ENCODE measurements around the gene CYLD. TPM values are rescaled to one million over a fixed set of nuclear protein-coding genes. Genes with fewer than 3 reads are reported as not detected.

The CYLD gene
- total RNA-seq, 1 experiment from 2014 or later = 11.9 TPM

DNA sequence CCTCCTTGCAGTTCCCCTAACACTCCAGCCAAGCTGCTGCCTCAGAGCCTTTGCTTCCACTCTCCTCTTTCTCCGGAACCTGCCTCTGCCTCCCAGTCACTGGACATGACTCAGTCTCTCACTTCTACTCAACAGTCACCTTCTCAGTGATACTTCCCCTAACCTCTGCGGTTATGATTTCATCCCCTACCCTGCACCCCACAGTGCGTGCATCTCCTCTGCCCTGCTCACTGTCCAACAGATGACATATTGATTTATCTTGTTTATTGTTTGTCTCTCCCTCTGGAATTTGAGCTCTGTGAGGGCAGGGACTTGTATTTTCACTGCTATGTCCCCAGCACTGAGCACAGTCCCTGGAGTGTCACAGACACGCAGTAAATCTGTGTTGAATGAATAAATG is 100.7 kb downstream of the CYLD start:
- ChIA-PET RAD21 (ENCODE audit: low non-redundant PET in 1 of 2, low total read pairs in 2 of 2, uncharacterized antibody in 2 of 2, unreplicated experiment in 2 of 2) (no interaction called here), POLR2A (no interaction called here), CTCF (no interaction called here)
- no peaks in the 10 kb centered on the region for H3K9me3 ChIP-seq (ENCODE audit: control insufficient read depth in 1 of 2, insufficient read depth in 1 of 2, low read depth in 1 of 2, low read length in 2 of 2)
- no peak overlapping the region for H3K4me3 ChIP-seq (replicated peaks in 1 of 2; ENCODE audit: low read depth in 1 of 2, low read length in 2 of 2)
- H2AFZ ChIP-seq (ENCODE audit: low read depth, low read length, poor library complexity, severe bottlenecking) = no peak overlapping the region
- H3K4me1 ChIP-seq (ENCODE audit: control insufficient read depth in 1 of 2, insufficient read depth in 2 of 2, low read length in 2 of 2) = no peaks in the 10 kb centered on the region
- TF ChIP-seq CEBPB (IDR thresholded peaks at IDR 0.05; ENCODE audit: low read depth) (no peak), CBX3 (IDR thresholded peaks at IDR 0.05; ENCODE audit: low read depth) (no peak), EZH2 (IDR thresholded peaks at IDR 0.05) (no peak), SIN3A (IDR thresholded peaks at IDR 0.05; ENCODE audit: low read depth) (no peak), YY1 (IDR thresholded peaks at IDR 0.05; ENCODE audit: extremely low read depth, insufficient replicate concordance, low read depth, low read length) (no peak), TCF7L2 (IDR thresholded peaks at IDR 0.05; ENCODE audit: borderline replicate concordance, extremely low read depth, insufficient read depth, insufficient read length) (no peak), EZH2phosphoT487 (IDR thresholded peaks at IDR 0.05; ENCODE audit: borderline replicate concordance) (no peak), ZFX (IDR thresholded peaks at IDR 0.05) (no peak), JUND (IDR thresholded peaks at IDR 0.05) (no peak), EGR1 (IDR thresholded peaks at IDR 0.05; ENCODE audit: low read depth) (no peak), RAD21 (IDR thresholded peaks at IDR 0.05; ENCODE audit: low read depth) (no peak), SP1 (IDR thresholded peaks at IDR 0.05; ENCODE audit: low read depth) (no peak)
- TF ChIP-seq, protein P1, sequence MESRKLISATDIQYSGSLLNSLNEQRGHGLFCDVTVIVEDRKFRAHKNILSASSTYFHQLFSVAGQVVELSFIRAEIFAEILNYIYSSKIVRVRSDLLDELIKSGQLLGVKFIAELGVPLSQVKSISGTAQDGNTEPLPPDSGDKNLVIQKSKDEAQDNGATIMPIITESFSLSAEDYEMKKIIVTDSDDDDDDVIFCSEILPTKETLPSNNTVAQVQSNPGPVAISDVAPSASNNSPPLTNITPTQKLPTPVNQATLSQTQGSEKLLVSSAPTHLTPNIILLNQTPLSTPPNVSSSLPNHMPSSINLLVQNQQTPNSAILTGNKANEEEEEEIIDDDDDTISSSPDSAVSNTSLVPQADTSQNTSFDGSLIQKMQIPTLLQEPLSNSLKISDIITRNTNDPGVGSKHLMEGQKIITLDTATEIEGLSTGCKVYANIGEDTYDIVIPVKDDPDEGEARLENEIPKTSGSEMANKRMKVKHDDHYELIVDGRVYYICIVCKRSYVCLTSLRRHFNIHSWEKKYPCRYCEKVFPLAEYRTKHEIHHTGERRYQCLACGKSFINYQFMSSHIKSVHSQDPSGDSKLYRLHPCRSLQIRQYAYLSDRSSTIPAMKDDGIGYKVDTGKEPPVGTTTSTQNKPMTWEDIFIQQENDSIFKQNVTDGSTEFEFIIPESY (IDR thresholded peaks at IDR 0.05; ENCODE audit: extremely low read depth, insufficient replicate concordance, low read length) = no peak
- TF ChIP-seq, protein P2, sequence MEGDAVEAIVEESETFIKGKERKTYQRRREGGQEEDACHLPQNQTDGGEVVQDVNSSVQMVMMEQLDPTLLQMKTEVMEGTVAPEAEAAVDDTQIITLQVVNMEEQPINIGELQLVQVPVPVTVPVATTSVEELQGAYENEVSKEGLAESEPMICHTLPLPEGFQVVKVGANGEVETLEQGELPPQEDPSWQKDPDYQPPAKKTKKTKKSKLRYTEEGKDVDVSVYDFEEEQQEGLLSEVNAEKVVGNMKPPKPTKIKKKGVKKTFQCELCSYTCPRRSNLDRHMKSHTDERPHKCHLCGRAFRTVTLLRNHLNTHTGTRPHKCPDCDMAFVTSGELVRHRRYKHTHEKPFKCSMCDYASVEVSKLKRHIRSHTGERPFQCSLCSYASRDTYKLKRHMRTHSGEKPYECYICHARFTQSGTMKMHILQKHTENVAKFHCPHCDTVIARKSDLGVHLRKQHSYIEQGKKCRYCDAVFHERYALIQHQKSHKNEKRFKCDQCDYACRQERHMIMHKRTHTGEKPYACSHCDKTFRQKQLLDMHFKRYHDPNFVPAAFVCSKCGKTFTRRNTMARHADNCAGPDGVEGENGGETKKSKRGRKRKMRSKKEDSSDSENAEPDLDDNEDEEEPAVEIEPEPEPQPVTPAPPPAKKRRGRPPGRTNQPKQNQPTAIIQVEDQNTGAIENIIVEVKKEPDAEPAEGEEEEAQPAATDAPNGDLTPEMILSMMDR (IDR thresholded peaks at IDR 0.05 in 2 of 3, conservative IDR thresholded peaks at IDR 0.05 in 1 of 3; ENCODE audit: borderline replicate concordance in 1 of 3, insufficient read depth in 1 of 3, low read depth in 2 of 3, low read length in 2 of 3) = no peak
- TF ChIP-seq, protein P3, sequence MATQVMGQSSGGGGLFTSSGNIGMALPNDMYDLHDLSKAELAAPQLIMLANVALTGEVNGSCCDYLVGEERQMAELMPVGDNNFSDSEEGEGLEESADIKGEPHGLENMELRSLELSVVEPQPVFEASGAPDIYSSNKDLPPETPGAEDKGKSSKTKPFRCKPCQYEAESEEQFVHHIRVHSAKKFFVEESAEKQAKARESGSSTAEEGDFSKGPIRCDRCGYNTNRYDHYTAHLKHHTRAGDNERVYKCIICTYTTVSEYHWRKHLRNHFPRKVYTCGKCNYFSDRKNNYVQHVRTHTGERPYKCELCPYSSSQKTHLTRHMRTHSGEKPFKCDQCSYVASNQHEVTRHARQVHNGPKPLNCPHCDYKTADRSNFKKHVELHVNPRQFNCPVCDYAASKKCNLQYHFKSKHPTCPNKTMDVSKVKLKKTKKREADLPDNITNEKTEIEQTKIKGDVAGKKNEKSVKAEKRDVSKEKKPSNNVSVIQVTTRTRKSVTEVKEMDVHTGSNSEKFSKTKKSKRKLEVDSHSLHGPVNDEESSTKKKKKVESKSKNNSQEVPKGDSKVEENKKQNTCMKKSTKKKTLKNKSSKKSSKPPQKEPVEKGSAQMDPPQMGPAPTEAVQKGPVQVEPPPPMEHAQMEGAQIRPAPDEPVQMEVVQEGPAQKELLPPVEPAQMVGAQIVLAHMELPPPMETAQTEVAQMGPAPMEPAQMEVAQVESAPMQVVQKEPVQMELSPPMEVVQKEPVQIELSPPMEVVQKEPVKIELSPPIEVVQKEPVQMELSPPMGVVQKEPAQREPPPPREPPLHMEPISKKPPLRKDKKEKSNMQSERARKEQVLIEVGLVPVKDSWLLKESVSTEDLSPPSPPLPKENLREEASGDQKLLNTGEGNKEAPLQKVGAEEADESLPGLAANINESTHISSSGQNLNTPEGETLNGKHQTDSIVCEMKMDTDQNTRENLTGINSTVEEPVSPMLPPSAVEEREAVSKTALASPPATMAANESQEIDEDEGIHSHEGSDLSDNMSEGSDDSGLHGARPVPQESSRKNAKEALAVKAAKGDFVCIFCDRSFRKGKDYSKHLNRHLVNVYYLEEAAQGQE (IDR thresholded peaks at IDR 0.05; ENCODE audit: low read depth) = no peak
- TF ChIP-seq, protein P4, sequence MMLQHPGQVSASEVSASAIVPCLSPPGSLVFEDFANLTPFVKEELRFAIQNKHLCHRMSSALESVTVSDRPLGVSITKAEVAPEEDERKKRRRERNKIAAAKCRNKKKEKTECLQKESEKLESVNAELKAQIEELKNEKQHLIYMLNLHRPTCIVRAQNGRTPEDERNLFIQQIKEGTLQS (IDR thresholded peaks at IDR 0.05) = no peak
- no peak overlapping the region for H3K27ac ChIP-seq (ENCODE audit: low read depth, low read length)
- no peaks in the 10 kb centered on the region for H3K36me3 ChIP-seq (ENCODE audit: control insufficient read depth in 1 of 2, insufficient read depth in 2 of 2, low read length in 2 of 2)
- H3K27me3 ChIP-seq (ENCODE audit: insufficient read depth, low read length) = peaks cover 5% of the 10 kb centered on the region; the same call in 1 of the 2 replicates
- H3K4me2 ChIP-seq (ENCODE audit: low read length) = no peak overlapping the region
- intact Hi-C loops (cut with micrococcal nuclease) = no loop called here
- DNase-seq (ENCODE audit: low read depth, low spot score) = no peak
- no peaks in the 10 kb centered on the region for H3K9me2 ChIP-seq (ENCODE audit: insufficient read depth)
- no peak for ATAC-seq
- H3K9ac ChIP-seq (ENCODE audit: low read length) = no peak overlapping the region
- no peaks in the 10 kb centered on the region for H4K20me1 ChIP-seq (ENCODE audit: insufficient read depth)
- no TSS peak for BruUV-seq (replicated peaks)
- H3K79me2 ChIP-seq (ENCODE audit: insufficient read depth, low read length) = no peaks in the 10 kb centered on the region
